SJSA1 (cell line): ENCODE results near the gene PAQR7. TPM values are rescaled to one million over a fixed set of nuclear protein-coding genes. Genes with fewer than 3 reads are reported as not detected.
A peak's percentile ranks its signal among the peaks of the same experiment; 100 is the strongest.

ENCODE experiments used
- DNase-seq, 2 experiments: peaks; one replicate each; pipeline ENCODE4 v3.0.0-alpha.2; 2015 to 2020; ENCODE audit warnings: low spot score in 2 of 2, low read depth in 1 of 2
- H3K27ac ChIP-seq: fragments of 250-450 bp; sonication (Bioruptor Pico); 2 replicates; pipeline ENCODE4 v1.5.1; 2020; ENCODE audit warnings: mild to moderate bottlenecking, moderate library complexity
- H3K27me3 ChIP-seq: fragments of 250-450 bp; sonication (Bioruptor Pico); replicated peaks from 2 replicates; pipeline ENCODE4 v1.5.1; 2020; ENCODE audit warnings: mild to moderate bottlenecking, moderate library complexity
- H3K36me3 ChIP-seq: fragments of 250-450 bp; sonication (Bioruptor Pico); 2 replicates; pipeline ENCODE4 v1.5.1; 2020; ENCODE audit warnings: mild to moderate bottlenecking
- H3K4me1 ChIP-seq: fragments of 250-450 bp; sonication (Bioruptor Pico); replicated peaks from 2 replicates; pipeline ENCODE4 v1.6.1; 2021; ENCODE audit warnings: mild to moderate bottlenecking
- H3K4me3 ChIP-seq: fragments of 250-450 bp; sonication (Bioruptor Pico); 2 replicates; pipeline ENCODE4 v1.5.1; 2020; ENCODE audit warnings: mild to moderate bottlenecking
- H3K9me3 ChIP-seq: fragments of 250-450 bp; sonication (Bioruptor Pico); replicated peaks from 2 replicates; pipeline ENCODE4 v1.5.1; 2020; ENCODE audit warnings: mild to moderate bottlenecking
- total RNA-seq: library from RNA; depleted of rRNA; stranded (reverse); fragments of >200 nt; shearing (Covaris generic); gene quantifications from 2 replicates; pipeline ENCODE4 v1.2.3, GENCODE V29; 2014

The PAQR7 gene
- total RNA-seq, 1 experiment from 2014 or later = 3.1 TPM

- Histone ChIP-seq H3K36me3 (peaks cover 26% of the 10 kb centered on the region), H3K4me1 (peaks cover 21% of the 10 kb centered on the region), H3K27me3 (no peaks in the 10 kb centered on the region), H3K9me3 (no peaks in the 10 kb centered on the region), H3K4me3 (no peak overlapping the region), H3K27ac (no peak overlapping the region)
- DNase-seq = no peak
Measured at GRCh38 chr1:25908161-25908560, 32.7 kb upstream of the PAQR7 start.

- Histone ChIP-seq H3K9me3 (no peaks in the 10 kb centered on the region), H3K36me3 (peaks cover 32% of the 10 kb centered on the region), H3K27me3 (no peaks in the 10 kb centered on the region), H3K27ac (no peak overlapping the region), H3K4me3 (no peak overlapping the region), H3K4me1 (peaks cover 22% of the 10 kb centered on the region)
- DNase-seq = no peak
Measured at GRCh38 chr1:25907601-25908000, 32.1 kb upstream of the PAQR7 start.

- Histone ChIP-seq H3K4me1 (peaks cover 15% of the 10 kb centered on the region), H3K36me3 (peaks cover 40% of the 10 kb centered on the region), H3K27ac (no peak overlapping the region), H3K27me3 (no peaks in the 10 kb centered on the region), H3K9me3 (no peaks in the 10 kb centered on the region), H3K4me3 (peak overlapping the region; percentile 91)
- DNase-seq = no peak
Measured at GRCh38 chr1:25906644-25907300, 31.3 kb upstream of the PAQR7 start.

GRCh38 chr1:25905680-25906643, 30.5 kb upstream of the PAQR7 start, which contains the start of gene STMN1:
Gene STMN1 (minus strand): TSS chr1:25906419. CDS start chr1:25904676, 1,743 bp downstream.
- Histone ChIP-seq H3K36me3 (peaks cover 48% of the 10 kb centered on the region), H3K27me3 (no peaks in the 10 kb centered on the region), H3K9me3 (no peaks in the 10 kb centered on the region), H3K4me1 (peaks cover 15% of the 10 kb centered on the region), H3K27ac (peak within 1 kb of the TSS; percentile 94), H3K4me3 (peak within 1 kb of the TSS; percentile 91)
- DNase-seq = peak; percentile 77 to 94

GRCh38 chr1:25904943-25905679, 29.6 kb upstream of the PAQR7 start:
- Histone ChIP-seq H3K27me3 (no peaks in the 10 kb centered on the region), H3K36me3 (peaks cover 57% of the 10 kb centered on the region), H3K4me1 (peaks cover 15% of the 10 kb centered on the region), H3K27ac (peak overlapping the region; percentile 94), H3K4me3 (peak overlapping the region; percentile 91), H3K9me3 (no peaks in the 10 kb centered on the region)
- peak; percentile 84 to 98 for DNase-seq

GRCh38 chr1:25903986-25904385, 28.5 kb upstream of the PAQR7 start:
- Histone ChIP-seq H3K9me3 (no peaks in the 10 kb centered on the region), H3K27me3 (no peaks in the 10 kb centered on the region), H3K27ac (no peak overlapping the region), H3K4me3 (peak overlapping the region; percentile 91), H3K4me1 (peaks cover 15% of the 10 kb centered on the region), H3K36me3 (peaks cover 68% of the 10 kb centered on the region)
- DNase-seq = no peak

- H3K4me1 ChIP-seq = peaks cover 15% of the 10 kb centered on the region
- H3K27ac ChIP-seq = no peak overlapping the region
- peaks cover 83% of the 10 kb centered on the region for H3K36me3 ChIP-seq
- H3K4me3 ChIP-seq = no peak overlapping the region
- no peaks in the 10 kb centered on the region for H3K9me3 ChIP-seq
- H3K27me3 ChIP-seq = no peaks in the 10 kb centered on the region
- DNase-seq = no peak
Measured at GRCh38 chr1:25902462-25902861, 27.0 kb upstream of the PAQR7 start.

GRCh38 chr1:25900219-25900618, 24.7 kb upstream of the PAQR7 start:
- Histone ChIP-seq H3K9me3 (no peaks in the 10 kb centered on the region), H3K4me3 (no peak overlapping the region), H3K36me3 (peaks cover 94% of the 10 kb centered on the region), H3K27me3 (no peaks in the 10 kb centered on the region), H3K4me1 (peaks cover 18% of the 10 kb centered on the region), H3K27ac (no peak overlapping the region)
- DNase-seq = no peak

GRCh38 chr1:25899792-25900191, 24.3 kb upstream of the PAQR7 start:
- H3K36me3 ChIP-seq = peaks cover 89% of the 10 kb centered on the region
- no peaks in the 10 kb centered on the region for H3K27me3 ChIP-seq
- no peak overlapping the region for H3K27ac ChIP-seq
- H3K4me1 ChIP-seq = peaks cover 18% of the 10 kb centered on the region
- H3K4me3 ChIP-seq = no peak overlapping the region
- no peak for DNase-seq
- H3K9me3 ChIP-seq = no peaks in the 10 kb centered on the region

GRCh38 chr1:25898223-25899015, 22.9 kb upstream of the PAQR7 start:
- Histone ChIP-seq H3K36me3 (peaks cover 88% of the 10 kb centered on the region), H3K9me3 (no peaks in the 10 kb centered on the region), H3K27me3 (no peaks in the 10 kb centered on the region), H3K4me1 (peaks cover 15% of the 10 kb centered on the region), H3K27ac (no peak overlapping the region), H3K4me3 (no peak overlapping the region)
- DNase-seq = no peak

GRCh38 chr1:25897754-25898153, 22.2 kb upstream of the PAQR7 start:
- Histone ChIP-seq H3K27me3 (no peaks in the 10 kb centered on the region), H3K4me1 (peaks cover 18% of the 10 kb centered on the region), H3K27ac (no peak overlapping the region), H3K36me3 (peaks cover 85% of the 10 kb centered on the region), H3K4me3 (no peak overlapping the region), H3K9me3 (no peaks in the 10 kb centered on the region)
- DNase-seq = no peak

GRCh38 chr1:25896266-25896665, 20.8 kb upstream of the PAQR7 start:
- Histone ChIP-seq H3K36me3 (peaks cover 70% of the 10 kb centered on the region), H3K27me3 (no peaks in the 10 kb centered on the region), H3K27ac (no peak overlapping the region), H3K4me3 (no peak overlapping the region), H3K9me3 (no peaks in the 10 kb centered on the region), H3K4me1 (peaks cover 32% of the 10 kb centered on the region)
- no peak for DNase-seq
